K562 (cell line): Measurements from ENCODE around the gene MFSD11. TPM values are rescaled to one million over a fixed set of nuclear protein-coding genes. Genes with fewer than 3 reads are reported as not detected.

Source experiments
- ARHGAP35 ChIP-seq: fragments of 450-650 bp; IDR thresholded peaks from 2 replicates; pipeline ENCODE4 v1.6.1; 2018; ENCODE audit not compliant: partially characterized antibody
- BRD4 ChIP-seq: fragments of 200-600 bp; sonication (generic); IDR thresholded peaks from 2 replicates; pipeline ENCODE4 v1.6.1; 2017; ENCODE audit warnings: inconsistent platforms
- CBX2 ChIP-seq: fragments of 200-600 bp; sonication (generic); IDR thresholded peaks from one replicate; pipeline ENCODE4 v1.6.1; 2012; ENCODE audit warnings: mild to moderate bottlenecking, low read length, inconsistent platforms; ENCODE audit not compliant: insufficient read depth, poor library complexity, severe bottlenecking
- DDX20 ChIP-seq: fragments of 450-650 bp; IDR thresholded peaks from 2 replicates; pipeline ENCODE4 v1.6.1; 2016; ENCODE audit warnings: missing genetic modification characterization, low read depth, mild to moderate bottlenecking, missing compliant biosample characterization, moderate library complexity
- HDAC1 ChIP-seq, 2 experiments: fragments of 450-650 bp; IDR thresholded peaks; 2 replicates each; pipeline ENCODE4 v1.6.1; 2016 to 2017; ENCODE audit warnings: inconsistent platforms in 1 of 2, mild to moderate bottlenecking in 1 of 2, moderate library complexity in 1 of 2
- HOXB6 ChIP-seq: fragments of 250-450 bp; sonication (Bioruptor Pico); IDR thresholded peaks from 2 replicates; pipeline ENCODE4 v1.5.1; 2022; ENCODE audit warnings: mild to moderate bottlenecking, borderline replicate concordance
- LCOR ChIP-seq: sonication (generic); formaldehyde crosslinking; IDR thresholded peaks from 2 replicates; pipeline ENCODE4 v1.8.0; 2022; ENCODE audit warnings: mild to moderate bottlenecking, missing genetic modification reagents
- NCOR1 ChIP-seq: fragments of 450-650 bp; IDR thresholded peaks from 2 replicates; pipeline ENCODE4 v1.6.1; 2016; ENCODE audit warnings: mild to moderate bottlenecking, moderate library complexity
- NR3C1 ChIP-seq: sonication (generic); formaldehyde crosslinking; IDR thresholded peaks from 2 replicates; pipeline ENCODE4 v1.8.1; 2022; ENCODE audit warnings: missing genetic modification reagents
- POLR3G ChIP-seq: IDR thresholded peaks from 2 replicates; pipeline ENCODE4 v1.6.1; 2011; ENCODE audit not compliant: insufficient read length, insufficient replicate concordance; ENCODE audit errors: extremely low read depth
- SMARCE1 ChIP-seq: fragments of 450-650 bp; IDR thresholded peaks from 2 replicates; pipeline ENCODE4 v1.7.1; 2016; ENCODE audit warnings: mild to moderate bottlenecking
- ZNF140 ChIP-seq: fragments of 250-450 bp; sonication (Bioruptor Pico); IDR thresholded peaks from 2 replicates; pipeline ENCODE4 v1.8.0; 2021; ENCODE audit warnings: moderate library complexity, mild to moderate bottlenecking, inconsistent platforms
- ZNF184 ChIP-seq: sonication (generic); formaldehyde crosslinking; IDR thresholded peaks from 2 replicates; pipeline ENCODE4 v1.5.0; 2020; ENCODE audit warnings: missing genetic modification reagents
- ZNF224 ChIP-seq: sonication (generic); formaldehyde crosslinking; IDR thresholded peaks from 2 replicates; pipeline ENCODE4 v1.8.0; 2022; ENCODE audit warnings: mild to moderate bottlenecking, missing genetic modification reagents
- ZNF586 ChIP-seq: fragments of 450-650 bp; formaldehyde crosslinking; conservative IDR thresholded peaks from 2 replicates; pipeline ENCODE4 v1.4.0; 2020; ENCODE audit warnings: mild to moderate bottlenecking, moderate library complexity
- ZNF780A ChIP-seq: fragments of 250-450 bp; sonication (Bioruptor Pico); IDR thresholded peaks from 2 replicates; pipeline ENCODE4 v1.5.0; 2021; ENCODE audit warnings: mild to moderate bottlenecking
- polyA plus RNA-seq, 8 experiments: library from polyadenylated mRNA; depleted of rRNA in 4 of 8; stranded (reverse) in 5 of 8; unstranded in 3 of 8; fragments of >200 nt; fragmentation: Nextera tagmentation in 2 of 8; fragmentation: Illumina TruSeq in 1 of 8; extraction: Ambion mirVana in 2 of 8; extraction: Trizol in 1 of 8; gene quantifications; 2 replicates each; pipeline versions ENCODE4 v1.2.1 to v1.2.3, GENCODE V29; 2011 to 2014; ENCODE audit warnings: inconsistent platforms in 1 of 8, missing spikeins in 1 of 8
- total RNA-seq, 7 experiments: library from RNA; depleted of rRNA in 6 of 7; stranded (reverse); fragments of >200 nt in 6 of 7; fragmentation: Illumina TruSeq in 2 of 7; extraction: Trizol in 2 of 7; gene quantifications; 2 replicates each; pipeline versions ENCODE4 v1.2.1 to v1.2.3, GENCODE V29; 2011 to 2021; ENCODE audit warnings: low replicate concordance in 1 of 7
- TF ChIP-seq, protein P1 (sequence below), 2 experiments: IDR thresholded peaks; 2 replicates each; pipeline ENCODE4 v1.6.1; 2012; ENCODE audit warnings: improper control_type of control experiment in 2 of 2, low read depth in 2 of 2, low read length in 2 of 2, borderline replicate concordance in 1 of 2
- TF ChIP-seq, protein P2 (sequence below): fragments of 450-650 bp; IDR thresholded peaks from 2 replicates; pipeline ENCODE4 v1.6.1; 2017; ENCODE audit warnings: antibody characterized with exemption, mild to moderate bottlenecking
- TF ChIP-seq, protein P3 (sequence below): fragments of 450-650 bp; IDR thresholded peaks from 2 replicates; pipeline ENCODE4 v1.7.1; 2018; ENCODE audit warnings: mild to moderate bottlenecking, low read depth; ENCODE audit not compliant: partially characterized antibody

Gene MFSD11
- total and polyA plus RNA-seq, 9 of the 15 experiments (the other 6 are each of a cell fraction or from before 2014, with no cell fraction given), result 14.4 to 24.5 (median 19.9) TPM

DNA sequence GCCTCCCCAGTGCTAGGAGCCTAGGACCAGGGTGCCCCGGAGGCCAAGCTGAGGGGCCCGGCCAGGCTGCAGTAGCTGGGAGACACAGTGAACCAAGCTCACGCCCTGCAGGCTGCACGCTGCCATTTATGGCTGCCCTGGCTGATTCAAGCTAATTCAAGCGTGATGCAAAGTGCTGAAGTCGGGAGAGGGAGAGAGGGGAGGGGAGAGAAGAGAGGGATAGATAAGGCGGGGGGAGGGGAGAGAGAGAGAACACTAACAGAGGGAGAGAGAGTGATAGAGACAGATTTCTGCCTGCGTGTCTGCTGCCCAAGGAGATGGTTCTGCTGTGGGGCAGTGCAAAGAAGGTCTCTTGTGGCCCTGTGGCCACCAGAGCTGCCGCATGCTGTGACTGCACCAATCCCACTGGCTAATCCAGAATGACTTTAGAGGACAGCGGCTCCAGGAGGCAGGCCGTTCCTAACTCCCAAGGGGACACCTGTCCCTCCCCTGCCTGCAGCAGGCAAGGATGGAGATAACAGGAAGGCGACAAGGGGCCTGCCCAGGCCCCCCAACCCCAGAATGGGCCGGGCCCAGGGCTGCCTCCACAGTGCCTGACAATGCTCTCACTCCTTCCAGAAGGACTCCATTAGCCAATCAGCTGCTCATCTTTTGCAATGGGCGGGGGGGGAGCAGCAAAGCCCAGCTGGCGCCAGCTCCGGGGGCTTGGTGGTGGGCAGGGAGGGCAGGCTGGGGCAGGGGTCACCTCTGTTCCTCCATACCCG lies 40.0 kb upstream of the MFSD11 start (continued):
- TF ChIP-seq DDX20 (tag), result no peak
- TF ChIP-seq ZNF184 (CRISPR knock-in tag), result no peak
- TF ChIP-seq ZNF224 (CRISPR knock-in tag), result no peak
- TF ChIP-seq, protein P1, sequence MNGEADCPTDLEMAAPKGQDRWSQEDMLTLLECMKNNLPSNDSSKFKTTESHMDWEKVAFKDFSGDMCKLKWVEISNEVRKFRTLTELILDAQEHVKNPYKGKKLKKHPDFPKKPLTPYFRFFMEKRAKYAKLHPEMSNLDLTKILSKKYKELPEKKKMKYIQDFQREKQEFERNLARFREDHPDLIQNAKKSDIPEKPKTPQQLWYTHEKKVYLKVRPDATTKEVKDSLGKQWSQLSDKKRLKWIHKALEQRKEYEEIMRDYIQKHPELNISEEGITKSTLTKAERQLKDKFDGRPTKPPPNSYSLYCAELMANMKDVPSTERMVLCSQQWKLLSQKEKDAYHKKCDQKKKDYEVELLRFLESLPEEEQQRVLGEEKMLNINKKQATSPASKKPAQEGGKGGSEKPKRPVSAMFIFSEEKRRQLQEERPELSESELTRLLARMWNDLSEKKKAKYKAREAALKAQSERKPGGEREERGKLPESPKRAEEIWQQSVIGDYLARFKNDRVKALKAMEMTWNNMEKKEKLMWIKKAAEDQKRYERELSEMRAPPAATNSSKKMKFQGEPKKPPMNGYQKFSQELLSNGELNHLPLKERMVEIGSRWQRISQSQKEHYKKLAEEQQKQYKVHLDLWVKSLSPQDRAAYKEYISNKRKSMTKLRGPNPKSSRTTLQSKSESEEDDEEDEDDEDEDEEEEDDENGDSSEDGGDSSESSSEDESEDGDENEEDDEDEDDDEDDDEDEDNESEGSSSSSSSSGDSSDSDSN (IDR thresholded peaks at IDR 0.05; ENCODE audit: borderline replicate concordance in 1 of 2, low read depth in 2 of 2, low read length in 2 of 2), result no peak
- TF ChIP-seq HDAC1 (IDR thresholded peaks at IDR 0.05), result peak in 1 of 2 experiments; percentile 95; a peak in 2 of 4 replicates
- no peak for TF ChIP-seq ZNF780A (CRISPR knock-in tag)
- no peak for TF ChIP-seq HOXB6
- TF ChIP-seq NCOR1, result no peak; the same call in 1 of the 2 replicates
- TF ChIP-seq, protein P2, sequence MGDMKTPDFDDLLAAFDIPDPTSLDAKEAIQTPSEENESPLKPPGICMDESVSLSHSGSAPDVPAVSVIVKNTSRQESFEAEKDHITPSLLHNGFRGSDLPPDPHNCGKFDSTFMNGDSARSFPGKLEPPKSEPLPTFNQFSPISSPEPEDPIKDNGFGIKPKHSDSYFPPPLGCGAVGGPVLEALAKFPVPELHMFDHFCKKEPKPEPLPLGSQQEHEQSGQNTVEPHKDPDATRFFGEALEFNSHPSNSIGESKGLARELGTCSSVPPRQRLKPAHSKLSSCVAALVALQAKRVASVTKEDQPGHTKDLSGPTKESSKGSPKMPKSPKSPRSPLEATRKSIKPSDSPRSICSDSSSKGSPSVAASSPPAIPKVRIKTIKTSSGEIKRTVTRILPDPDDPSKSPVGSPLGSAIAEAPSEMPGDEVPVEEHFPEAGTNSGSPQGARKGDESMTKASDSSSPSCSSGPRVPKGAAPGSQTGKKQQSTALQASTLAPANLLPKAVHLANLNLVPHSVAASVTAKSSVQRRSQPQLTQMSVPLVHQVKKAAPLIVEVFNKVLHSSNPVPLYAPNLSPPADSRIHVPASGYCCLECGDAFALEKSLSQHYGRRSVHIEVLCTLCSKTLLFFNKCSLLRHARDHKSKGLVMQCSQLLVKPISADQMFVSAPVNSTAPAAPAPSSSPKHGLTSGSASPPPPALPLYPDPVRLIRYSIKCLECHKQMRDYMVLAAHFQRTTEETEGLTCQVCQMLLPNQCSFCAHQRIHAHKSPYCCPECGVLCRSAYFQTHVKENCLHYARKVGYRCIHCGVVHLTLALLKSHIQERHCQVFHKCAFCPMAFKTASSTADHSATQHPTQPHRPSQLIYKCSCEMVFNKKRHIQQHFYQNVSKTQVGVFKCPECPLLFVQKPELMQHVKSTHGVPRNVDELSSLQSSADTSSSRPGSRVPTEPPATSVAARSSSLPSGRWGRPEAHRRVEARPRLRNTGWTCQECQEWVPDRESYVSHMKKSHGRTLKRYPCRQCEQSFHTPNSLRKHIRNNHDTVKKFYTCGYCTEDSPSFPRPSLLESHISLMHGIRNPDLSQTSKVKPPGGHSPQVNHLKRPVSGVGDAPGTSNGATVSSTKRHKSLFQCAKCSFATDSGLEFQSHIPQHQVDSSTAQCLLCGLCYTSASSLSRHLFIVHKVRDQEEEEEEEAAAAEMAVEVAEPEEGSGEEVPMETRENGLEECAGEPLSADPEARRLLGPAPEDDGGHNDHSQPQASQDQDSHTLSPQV, result no peak
- TF ChIP-seq, protein P3, sequence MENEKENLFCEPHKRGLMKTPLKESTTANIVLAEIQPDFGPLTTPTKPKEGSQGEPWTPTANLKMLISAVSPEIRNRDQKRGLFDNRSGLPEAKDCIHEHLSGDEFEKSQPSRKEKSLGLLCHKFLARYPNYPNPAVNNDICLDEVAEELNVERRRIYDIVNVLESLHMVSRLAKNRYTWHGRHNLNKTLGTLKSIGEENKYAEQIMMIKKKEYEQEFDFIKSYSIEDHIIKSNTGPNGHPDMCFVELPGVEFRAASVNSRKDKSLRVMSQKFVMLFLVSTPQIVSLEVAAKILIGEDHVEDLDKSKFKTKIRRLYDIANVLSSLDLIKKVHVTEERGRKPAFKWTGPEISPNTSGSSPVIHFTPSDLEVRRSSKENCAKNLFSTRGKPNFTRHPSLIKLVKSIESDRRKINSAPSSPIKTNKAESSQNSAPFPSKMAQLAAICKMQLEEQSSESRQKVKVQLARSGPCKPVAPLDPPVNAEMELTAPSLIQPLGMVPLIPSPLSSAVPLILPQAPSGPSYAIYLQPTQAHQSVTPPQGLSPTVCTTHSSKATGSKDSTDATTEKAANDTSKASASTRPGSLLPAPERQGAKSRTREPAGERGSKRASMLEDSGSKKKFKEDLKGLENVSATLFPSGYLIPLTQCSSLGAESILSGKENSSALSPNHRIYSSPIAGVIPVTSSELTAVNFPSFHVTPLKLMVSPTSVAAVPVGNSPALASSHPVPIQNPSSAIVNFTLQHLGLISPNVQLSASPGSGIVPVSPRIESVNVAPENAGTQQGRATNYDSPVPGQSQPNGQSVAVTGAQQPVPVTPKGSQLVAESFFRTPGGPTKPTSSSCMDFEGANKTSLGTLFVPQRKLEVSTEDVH, result peak; percentile 48
- peak; percentile 79; the same call in 1 of the 2 replicates for TF ChIP-seq SMARCE1
- TF ChIP-seq LCOR (CRISPR knock-in tag), result no peak
- TF ChIP-seq ZNF140, result no peak
- no peak for TF ChIP-seq CBX2
- TF ChIP-seq NR3C1 (CRISPR knock-in tag), result no peak
- no peak for TF ChIP-seq BRD4
- TF ChIP-seq ZNF586 (CRISPR knock-in tag), result no peak
- no peak for TF ChIP-seq ARHGAP35
- no peak for TF ChIP-seq POLR3G
